Ishikawa (cell line): ENCODE measurements around the gene SUSD5.

ENCODE experiments used
- CEBPB ChIP-seq: IDR thresholded peaks from 2 replicates; pipeline ENCODE4 v1.6.1; 2012
- CREB1 ChIP-seq: IDR thresholded peaks from 2 replicates; pipeline ENCODE4 v1.6.1; 2012; ENCODE audit warnings: low read depth
- EGR1 ChIP-seq: IDR thresholded peaks from 2 replicates; pipeline ENCODE4 v1.6.1; 2012
- EP300 ChIP-seq: IDR thresholded peaks from 2 replicates; pipeline ENCODE4 v1.6.1; 2012; ENCODE audit warnings: borderline replicate concordance
- FOXM1 ChIP-seq: IDR thresholded peaks from 2 replicates; pipeline ENCODE4 v1.6.1; 2012; ENCODE audit warnings: low read depth, borderline replicate concordance
- RAD21 ChIP-seq: IDR thresholded peaks from 2 replicates; pipeline ENCODE4 v1.6.1; 2012; ENCODE audit warnings: low read depth
- TAF1 ChIP-seq: IDR thresholded peaks from 2 replicates; pipeline ENCODE4 v1.6.1; 2012; ENCODE audit warnings: low read depth, mild to moderate bottlenecking
- TCF12 ChIP-seq: IDR thresholded peaks from 2 replicates; pipeline ENCODE4 v1.6.1; 2012; ENCODE audit warnings: low read depth
- TEAD4 ChIP-seq: IDR thresholded peaks from 2 replicates; pipeline ENCODE4 v1.6.1; 2012
- TF ChIP-seq, protein P1 (sequence below): IDR thresholded peaks from 2 replicates; pipeline ENCODE4 v1.6.1; 2012
- TF ChIP-seq, protein P2 (sequence below): IDR thresholded peaks from 2 replicates; pipeline ENCODE4 v1.6.1; 2012
- TF ChIP-seq, protein P3 (sequence below): IDR thresholded peaks from 2 replicates; pipeline ENCODE4 v1.6.1; 2012; ENCODE audit warnings: low read depth, mild to moderate bottlenecking

DNA sequence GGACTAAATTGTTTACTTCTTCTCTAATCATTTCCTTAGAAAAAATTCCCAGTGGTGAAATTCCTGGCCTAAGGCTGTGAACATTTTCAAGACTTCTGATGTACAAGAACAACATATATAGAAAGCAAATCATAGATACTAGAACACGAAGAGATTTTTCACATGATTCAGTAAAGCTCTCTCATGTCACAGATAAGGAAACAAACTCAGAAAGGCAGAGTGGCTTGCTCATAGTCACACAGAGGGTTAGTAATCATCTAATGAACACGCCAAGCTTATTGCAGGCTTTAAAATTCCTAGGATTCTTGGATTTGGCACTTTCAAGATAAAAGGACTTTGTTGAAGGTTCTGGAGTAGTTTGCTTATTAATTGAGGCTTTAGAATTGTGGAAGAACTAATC, 78.6 kb downstream of the SUSD5 start:
- no peak for TF ChIP-seq CEBPB
- TF ChIP-seq, protein P1, sequence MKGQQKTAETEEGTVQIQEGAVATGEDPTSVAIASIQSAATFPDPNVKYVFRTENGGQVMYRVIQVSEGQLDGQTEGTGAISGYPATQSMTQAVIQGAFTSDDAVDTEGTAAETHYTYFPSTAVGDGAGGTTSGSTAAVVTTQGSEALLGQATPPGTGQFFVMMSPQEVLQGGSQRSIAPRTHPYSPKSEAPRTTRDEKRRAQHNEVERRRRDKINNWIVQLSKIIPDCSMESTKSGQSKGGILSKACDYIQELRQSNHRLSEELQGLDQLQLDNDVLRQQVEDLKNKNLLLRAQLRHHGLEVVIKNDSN, result no peak
- TF ChIP-seq, protein P2, sequence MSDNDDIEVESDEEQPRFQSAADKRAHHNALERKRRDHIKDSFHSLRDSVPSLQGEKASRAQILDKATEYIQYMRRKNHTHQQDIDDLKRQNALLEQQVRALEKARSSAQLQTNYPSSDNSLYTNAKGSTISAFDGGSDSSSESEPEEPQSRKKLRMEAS, result no peak
- TF ChIP-seq CREB1, result no peak
- no peak for TF ChIP-seq TAF1
- TF ChIP-seq RAD21, result no peak
- TF ChIP-seq EP300, result no peak
- no peak for TF ChIP-seq EGR1
- TF ChIP-seq TEAD4, result no peak
- no peak for TF ChIP-seq FOXM1
- TF ChIP-seq, protein P3, sequence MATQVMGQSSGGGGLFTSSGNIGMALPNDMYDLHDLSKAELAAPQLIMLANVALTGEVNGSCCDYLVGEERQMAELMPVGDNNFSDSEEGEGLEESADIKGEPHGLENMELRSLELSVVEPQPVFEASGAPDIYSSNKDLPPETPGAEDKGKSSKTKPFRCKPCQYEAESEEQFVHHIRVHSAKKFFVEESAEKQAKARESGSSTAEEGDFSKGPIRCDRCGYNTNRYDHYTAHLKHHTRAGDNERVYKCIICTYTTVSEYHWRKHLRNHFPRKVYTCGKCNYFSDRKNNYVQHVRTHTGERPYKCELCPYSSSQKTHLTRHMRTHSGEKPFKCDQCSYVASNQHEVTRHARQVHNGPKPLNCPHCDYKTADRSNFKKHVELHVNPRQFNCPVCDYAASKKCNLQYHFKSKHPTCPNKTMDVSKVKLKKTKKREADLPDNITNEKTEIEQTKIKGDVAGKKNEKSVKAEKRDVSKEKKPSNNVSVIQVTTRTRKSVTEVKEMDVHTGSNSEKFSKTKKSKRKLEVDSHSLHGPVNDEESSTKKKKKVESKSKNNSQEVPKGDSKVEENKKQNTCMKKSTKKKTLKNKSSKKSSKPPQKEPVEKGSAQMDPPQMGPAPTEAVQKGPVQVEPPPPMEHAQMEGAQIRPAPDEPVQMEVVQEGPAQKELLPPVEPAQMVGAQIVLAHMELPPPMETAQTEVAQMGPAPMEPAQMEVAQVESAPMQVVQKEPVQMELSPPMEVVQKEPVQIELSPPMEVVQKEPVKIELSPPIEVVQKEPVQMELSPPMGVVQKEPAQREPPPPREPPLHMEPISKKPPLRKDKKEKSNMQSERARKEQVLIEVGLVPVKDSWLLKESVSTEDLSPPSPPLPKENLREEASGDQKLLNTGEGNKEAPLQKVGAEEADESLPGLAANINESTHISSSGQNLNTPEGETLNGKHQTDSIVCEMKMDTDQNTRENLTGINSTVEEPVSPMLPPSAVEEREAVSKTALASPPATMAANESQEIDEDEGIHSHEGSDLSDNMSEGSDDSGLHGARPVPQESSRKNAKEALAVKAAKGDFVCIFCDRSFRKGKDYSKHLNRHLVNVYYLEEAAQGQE, result no peak
- no peak for TF ChIP-seq TCF12
